Measurements from ENCODE around the gene FOXA2. TPM values are rescaled to one million over a fixed set of nuclear protein-coding genes. Genes with fewer than 3 reads are reported as not detected.

Gene FOXA2
- total and polyA plus RNA-seq, 2 donors (not counting 3 experiments of a cell fraction or from before 2014, with no cell fraction given) = not detected

GRCh38 chr20:22544462-22544861 is 39.9 kb downstream of the FOXA2 start:
- H3K4me1 ChIP-seq (ENCODE audit: control insufficient read depth, extremely low read depth, insufficient read depth, low read length) = no peaks in the 10 kb centered on the region
- no TSS peak for BruUV-seq (replicated peaks)
- H3K9me3 ChIP-seq (replicated peaks; ENCODE audit: control insufficient read depth, insufficient read depth, low read length) = no peaks in the 10 kb centered on the region
- intact Hi-C loops (cut with micrococcal nuclease) = no loop called here
- no peak overlapping the region for H2AFZ ChIP-seq (ENCODE audit: low read depth, low read length)
- H4K20me1 ChIP-seq (replicated peaks; ENCODE audit: control insufficient read depth, extremely low read depth, insufficient read depth, low read length) = no peaks in the 10 kb centered on the region
- H3K36me3 ChIP-seq (ENCODE audit: control insufficient read depth in 2 of 2, extremely low read depth in 1 of 2, insufficient read depth in 2 of 2, low read length in 2 of 2) = no peaks in the 10 kb centered on the region
- DNase-seq (ENCODE audit: low read depth, low spot score) (no peak), FAIRE-seq (no peak)
- no peak overlapping the region for H3K27ac ChIP-seq (ENCODE audit: insufficient read depth, low read depth, low read length)
- dilution Hi-C loops (cut with MboI; ENCODE audit: extremely low pct_ligation_motif_present, low sequenced_read_pairs) = no loop called here
- H3K4me3 ChIP-seq (replicated peaks in 1 of 3; ENCODE audit: insufficient read depth in 1 of 3, low read depth in 1 of 3, low read length in 3 of 3) = no peak overlapping the region
- H3K27me3 ChIP-seq (ENCODE audit: control insufficient read depth in 2 of 2, insufficient read depth in 2 of 2, low read length in 2 of 2) = no peaks in the 10 kb centered on the region
- H3K4me2 ChIP-seq (ENCODE audit: insufficient read depth, low read length) = no peak overlapping the region
- no peak overlapping the region for H3K9ac ChIP-seq (replicated peaks; ENCODE audit: extremely low read depth, insufficient read depth, low read length)
- TF ChIP-seq FOS (IDR thresholded peaks at IDR 0.05; ENCODE audit: borderline replicate concordance, insufficient read depth, low read length) (no peak), GATA2 (IDR thresholded peaks at IDR 0.05; ENCODE audit: insufficient read depth, insufficient read length, low read depth, low read length) (no peak)
- ChIA-PET POLR2A (no interaction called here), CTCF (no interaction called here)
- no peaks in the 10 kb centered on the region for H3K79me2 ChIP-seq (ENCODE audit: control insufficient read depth, insufficient read depth, low read length)
- no peaks in the 10 kb centered on the region for H3K9me1 ChIP-seq (replicated peaks; ENCODE audit: control insufficient read depth, extremely low read depth, insufficient read depth, low read length)

- Histone ChIP-seq H3K27me3 (ENCODE audit: control insufficient read depth in 2 of 2, insufficient read depth in 2 of 2, low read length in 2 of 2) (no peaks in the 10 kb centered on the region), H3K79me2 (ENCODE audit: control insufficient read depth, insufficient read depth, low read length) (no peaks in the 10 kb centered on the region), H3K9me1 (replicated peaks; ENCODE audit: control insufficient read depth, extremely low read depth, insufficient read depth, low read length) (no peaks in the 10 kb centered on the region), H3K9me3 (replicated peaks; ENCODE audit: control insufficient read depth, insufficient read depth, low read length) (no peaks in the 10 kb centered on the region), H3K27ac (ENCODE audit: insufficient read depth, low read depth, low read length) (no peak overlapping the region), H3K4me2 (ENCODE audit: insufficient read depth, low read length) (no peak overlapping the region), H3K4me3 (replicated peaks in 1 of 3; ENCODE audit: insufficient read depth in 1 of 3, low read depth in 1 of 3, low read length in 3 of 3) (no peak overlapping the region), H2AFZ (ENCODE audit: low read depth, low read length) (no peak overlapping the region), H3K36me3 (ENCODE audit: control insufficient read depth in 2 of 2, extremely low read depth in 1 of 2, insufficient read depth in 2 of 2, low read length in 2 of 2) (no peaks in the 10 kb centered on the region), H3K4me1 (ENCODE audit: control insufficient read depth, extremely low read depth, insufficient read depth, low read length) (no peaks in the 10 kb centered on the region), H4K20me1 (replicated peaks; ENCODE audit: control insufficient read depth, extremely low read depth, insufficient read depth, low read length) (no peaks in the 10 kb centered on the region), H3K9ac (replicated peaks; ENCODE audit: extremely low read depth, insufficient read depth, low read length) (no peak overlapping the region)
- POLR2A ChIA-PET = no interaction called here
- intact Hi-C loops (cut with micrococcal nuclease) = no loop called here
- dilution Hi-C loops (cut with MboI; ENCODE audit: extremely low pct_ligation_motif_present, low sequenced_read_pairs) = no loop called here
- TF ChIP-seq EZH2 (IDR thresholded peaks at IDR 0.05; ENCODE audit: borderline replicate concordance, low read depth, low read length, severe bottlenecking) (no peak), GATA2 (IDR thresholded peaks at IDR 0.05; ENCODE audit: insufficient read depth, insufficient read length, low read depth, low read length) (no peak), CTCF (IDR thresholded peaks at IDR 0.05; ENCODE audit: extremely low read depth in 1 of 2, insufficient read depth in 1 of 2, low read depth in 1 of 2, low read length in 2 of 2) (no peak), FOS (IDR thresholded peaks at IDR 0.05; ENCODE audit: borderline replicate concordance, insufficient read depth, low read length) (no peak), POLR2AphosphoS5 (IDR thresholded peaks at IDR 0.05; ENCODE audit: insufficient read depth, low read depth, low read length) (no peak), MYC (IDR thresholded peaks at IDR 0.05; ENCODE audit: low read depth, low read length) (no peak), JUN (IDR thresholded peaks at IDR 0.05; ENCODE audit: borderline replicate concordance, insufficient read depth, insufficient read length, low read depth) (no peak), POLR2A (IDR thresholded peaks at IDR 0.05; ENCODE audit: low read depth, low read length) (no peak)
- TF ChIP-seq, protein P1, sequence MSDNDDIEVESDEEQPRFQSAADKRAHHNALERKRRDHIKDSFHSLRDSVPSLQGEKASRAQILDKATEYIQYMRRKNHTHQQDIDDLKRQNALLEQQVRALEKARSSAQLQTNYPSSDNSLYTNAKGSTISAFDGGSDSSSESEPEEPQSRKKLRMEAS (IDR thresholded peaks at IDR 0.05; ENCODE audit: insufficient read depth, insufficient read length) = no peak
- BruUV-seq (replicated peaks) = no TSS peak
- no peak for DNase-seq (ENCODE audit: low read depth, low spot score)
- no peak for FAIRE-seq
- CTCF ChIA-PET = no interaction called here
Observed at GRCh38 chr20:22542427-22542826, 41.9 kb downstream of the FOXA2 start.
